ENCODE results near the gene CELA2A.
A peak's percentile ranks its signal among the peaks of the same experiment; 100 is the strongest.
"Not testable (repeated sequence)": the region's sequence is repeated elsewhere in the genome, so short reads cannot be mapped to it uniquely, and the experiment has no call there.

CELA2A gene

GRCh38 chr1:15501208-15502032 lies 44.9 kb downstream of the CELA2A start:
- peak; percentile 76 for DNase-seq (ENCODE audit: low spot score)

- DNase-seq (ENCODE audit: low spot score): no peak
Measured at GRCh38 chr1:15504436-15504835, 47.9 kb downstream of the CELA2A start.

- DNase-seq (ENCODE audit: low spot score): no peak
Measured at GRCh38 chr1:15506831-15507230, 50.3 kb downstream of the CELA2A start.

- DNase-seq (ENCODE audit: low spot score): no peak
Measured at GRCh38 chr1:15507278-15507677, 50.7 kb downstream of the CELA2A start.

GRCh38 chr1:15508700-15509487 lies 52.4 kb downstream of the CELA2A start:
- DNase-seq (ENCODE audit: low spot score): no peak

- no peak for DNase-seq (ENCODE audit: low spot score)
Measured at GRCh38 chr1:15509586-15509985, 53.1 kb downstream of the CELA2A start.

GRCh38 chr1:15510611-15511405 lies 54.3 kb downstream of the CELA2A start:
- no peak for DNase-seq (ENCODE audit: low spot score)

GRCh38 chr1:15513192-15513591 lies 56.7 kb downstream of the CELA2A start:
- DNase-seq (ENCODE audit: low spot score): no peak

- no peak for DNase-seq (ENCODE audit: low spot score)
Measured at GRCh38 chr1:15513919-15514318, 57.4 kb downstream of the CELA2A start.

GRCh38 chr1:15514557-15514956 lies 58.0 kb downstream of the CELA2A start:
- DNase-seq (ENCODE audit: low spot score): not testable (repeated sequence)

- no peak for DNase-seq (ENCODE audit: low spot score)
Measured at GRCh38 chr1:15515022-15515663, 58.6 kb downstream of the CELA2A start.

GRCh38 chr1:15519625-15520024 lies 63.1 kb downstream of the CELA2A start:
- DNase-seq (ENCODE audit: low spot score): no peak

GRCh38 chr1:15521206-15521906 lies 64.8 kb downstream of the CELA2A start:
- not testable (repeated sequence) for DNase-seq (ENCODE audit: low spot score)
